Activated naive CD8-positive, alpha-beta T cell (primary cell): Measurements from ENCODE around the gene GART.
A peak's percentile ranks its signal among the peaks of the same experiment; 100 is the strongest.

Source experiments
- H3K27ac Mint-ChIP-seq: one replicate; pipeline ENCODE4 v1.8.0; 2021; ENCODE audit warnings: mixed read lengths
- H3K27me3 Mint-ChIP-seq: one replicate; pipeline ENCODE4 v1.8.0; 2021; ENCODE audit warnings: mixed read lengths
- H3K36me3 Mint-ChIP-seq: one replicate; pipeline ENCODE4 v1.8.0; 2021; ENCODE audit warnings: mixed read lengths
- H3K4me1 Mint-ChIP-seq: one replicate; pipeline ENCODE4 v1.8.0; 2021; ENCODE audit warnings: low read depth, mixed read lengths
- H3K4me3 Mint-ChIP-seq: one replicate; pipeline ENCODE4 v1.8.0; 2021; ENCODE audit warnings: mild to moderate bottlenecking, mixed read lengths
- H3K9me3 Mint-ChIP-seq: one replicate; pipeline ENCODE4 v1.8.0; 2021; ENCODE audit warnings: low read depth, mixed read lengths

Gene GART

DNA sequence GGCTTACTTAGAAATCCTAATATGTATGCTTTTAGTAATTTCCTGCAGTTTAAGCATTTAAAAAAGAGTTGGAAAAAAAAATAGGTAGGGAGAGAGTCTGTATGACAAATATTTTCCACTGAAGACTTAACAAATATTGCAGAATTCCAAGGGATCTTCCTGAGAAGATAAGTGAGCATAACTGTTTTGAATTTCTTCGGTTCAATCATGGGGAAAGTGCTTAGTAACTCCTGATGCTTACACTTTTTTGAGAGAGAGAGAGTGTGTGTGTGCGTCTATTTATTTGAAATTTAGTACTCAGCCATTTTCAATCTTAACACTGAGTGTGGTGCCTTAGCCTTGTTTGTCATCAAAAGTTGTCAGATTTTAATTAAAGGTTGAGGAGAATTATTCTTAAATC lies 19.5 kb upstream of the GART start:
- peak overlapping the region; percentile 25 for H3K4me3 Mint-ChIP-seq
- H3K27ac Mint-ChIP-seq, result peak overlapping the region; percentile 77
- peaks cover 58% of the 10 kb centered on the region for H3K4me1 Mint-ChIP-seq
- H3K27me3 Mint-ChIP-seq, result no peaks in the 10 kb centered on the region
- no peaks in the 10 kb centered on the region for H3K9me3 Mint-ChIP-seq
- peaks cover 12% of the 10 kb centered on the region for H3K36me3 Mint-ChIP-seq

- Mint-ChIP-seq H3K36me3 (peaks cover 12% of the 10 kb centered on the region), H3K4me1 (peaks cover 62% of the 10 kb centered on the region)
These were observed 19.0 kb upstream of the GART start for GRCh38 chr21:33560965-33561364.

DNA sequence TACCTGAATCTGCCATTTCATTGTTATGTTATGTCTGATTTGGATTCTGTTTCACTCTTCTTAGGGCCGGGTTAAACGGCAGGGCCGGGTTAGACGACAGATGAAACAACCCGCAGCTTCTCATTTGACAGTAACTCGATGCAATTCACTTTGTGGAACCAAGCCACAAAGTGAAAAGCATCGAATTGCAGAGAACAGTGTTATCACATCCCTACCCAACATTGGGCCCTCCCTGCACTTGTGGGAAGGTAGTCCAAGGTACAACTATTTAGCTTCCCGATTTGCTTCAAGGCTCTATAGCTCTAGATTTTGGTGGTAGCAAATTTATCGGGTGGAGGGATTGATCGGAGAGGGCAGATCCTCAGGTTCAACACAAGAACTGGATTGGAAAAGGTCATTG lies 17.9 kb upstream of the GART start:
- Mint-ChIP-seq H3K36me3 (peaks cover 12% of the 10 kb centered on the region), H3K27ac (no peak overlapping the region), H3K9me3 (no peaks in the 10 kb centered on the region), H3K4me1 (peaks cover 67% of the 10 kb centered on the region), H3K27me3 (no peaks in the 10 kb centered on the region), H3K4me3 (no peak overlapping the region)

More at GRCh38 chr21:33560965-33561364, 19.0 kb upstream of the GART start:
- Mint-ChIP-seq H3K9me3 (no peaks in the 10 kb centered on the region), H3K27me3 (no peaks in the 10 kb centered on the region), H3K27ac (peak overlapping the region; percentile 77), H3K4me3 (peak overlapping the region; percentile 25)

DNA sequence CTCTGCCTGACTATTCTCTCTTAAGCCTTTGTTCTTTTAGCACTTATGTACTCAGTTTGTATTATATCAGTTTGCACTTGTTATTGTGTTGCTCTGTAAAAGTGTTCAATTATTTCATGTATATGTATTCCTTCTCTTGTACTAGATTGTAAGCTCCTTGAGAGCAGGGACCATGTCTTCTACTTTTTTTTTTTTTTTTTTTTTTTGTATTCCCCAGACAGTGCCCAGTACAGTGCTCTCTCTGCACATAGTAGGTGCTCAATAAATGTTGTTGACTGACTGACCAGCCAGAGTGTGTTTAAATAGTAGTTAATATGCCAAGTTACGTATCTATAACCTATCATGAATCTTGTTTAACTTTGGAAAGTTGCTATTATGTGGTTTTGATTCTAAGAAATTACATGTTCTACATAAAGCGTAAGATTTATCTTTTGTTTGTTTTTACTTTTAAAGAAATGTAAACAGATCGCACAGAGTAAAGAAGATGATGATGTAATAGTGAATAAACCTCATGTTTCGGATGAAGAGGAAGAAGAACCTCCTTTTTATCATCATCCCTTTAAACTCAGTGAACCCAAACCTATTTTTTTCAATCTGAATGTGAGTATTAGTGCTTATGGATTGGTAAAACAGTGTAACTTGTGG lies 17.0 kb upstream of the GART start:
- H3K36me3 Mint-ChIP-seq, result peaks cover 16% of the 10 kb centered on the region
- no peaks in the 10 kb centered on the region for H3K27me3 Mint-ChIP-seq
- no peaks in the 10 kb centered on the region for H3K9me3 Mint-ChIP-seq
- H3K27ac Mint-ChIP-seq, result peak overlapping the region; percentile 36
- peaks cover 76% of the 10 kb centered on the region for H3K4me1 Mint-ChIP-seq
- H3K4me3 Mint-ChIP-seq, result no peak overlapping the region

DNA sequence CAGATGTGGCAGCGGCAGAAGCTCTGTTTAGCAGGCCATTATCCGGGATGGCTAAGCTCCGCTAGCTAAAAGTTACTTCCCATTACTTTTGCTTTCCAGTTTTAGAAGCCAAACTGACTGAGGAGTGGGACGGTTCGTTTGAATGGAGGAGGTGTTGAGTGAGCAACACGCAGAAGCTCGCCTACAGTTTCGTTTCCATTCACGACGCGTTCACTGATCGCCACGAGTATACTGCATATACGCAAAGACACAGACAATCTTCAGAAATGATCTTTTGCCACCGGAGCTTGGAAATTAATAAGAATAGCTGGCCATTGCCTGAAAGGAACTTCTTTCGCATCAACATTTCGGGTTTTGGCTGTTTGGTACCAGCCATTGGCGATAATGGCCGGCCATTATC lies 15.5 kb upstream of the GART start:
- peaks cover 75% of the 10 kb centered on the region for H3K4me1 Mint-ChIP-seq

GRCh38 chr21:33554982-33555344 lies 13.0 kb upstream of the GART start:
- peak overlapping the region; percentile 28 for H3K4me3 Mint-ChIP-seq

More for the DNA sequence above, 15.5 kb upstream of the GART start:
- H3K4me3 Mint-ChIP-seq, result no peak overlapping the region
- H3K9me3 Mint-ChIP-seq, result no peaks in the 10 kb centered on the region
- H3K36me3 Mint-ChIP-seq, result peaks cover 18% of the 10 kb centered on the region
- no peaks in the 10 kb centered on the region for H3K27me3 Mint-ChIP-seq
- no peak overlapping the region for H3K27ac Mint-ChIP-seq

DNA sequence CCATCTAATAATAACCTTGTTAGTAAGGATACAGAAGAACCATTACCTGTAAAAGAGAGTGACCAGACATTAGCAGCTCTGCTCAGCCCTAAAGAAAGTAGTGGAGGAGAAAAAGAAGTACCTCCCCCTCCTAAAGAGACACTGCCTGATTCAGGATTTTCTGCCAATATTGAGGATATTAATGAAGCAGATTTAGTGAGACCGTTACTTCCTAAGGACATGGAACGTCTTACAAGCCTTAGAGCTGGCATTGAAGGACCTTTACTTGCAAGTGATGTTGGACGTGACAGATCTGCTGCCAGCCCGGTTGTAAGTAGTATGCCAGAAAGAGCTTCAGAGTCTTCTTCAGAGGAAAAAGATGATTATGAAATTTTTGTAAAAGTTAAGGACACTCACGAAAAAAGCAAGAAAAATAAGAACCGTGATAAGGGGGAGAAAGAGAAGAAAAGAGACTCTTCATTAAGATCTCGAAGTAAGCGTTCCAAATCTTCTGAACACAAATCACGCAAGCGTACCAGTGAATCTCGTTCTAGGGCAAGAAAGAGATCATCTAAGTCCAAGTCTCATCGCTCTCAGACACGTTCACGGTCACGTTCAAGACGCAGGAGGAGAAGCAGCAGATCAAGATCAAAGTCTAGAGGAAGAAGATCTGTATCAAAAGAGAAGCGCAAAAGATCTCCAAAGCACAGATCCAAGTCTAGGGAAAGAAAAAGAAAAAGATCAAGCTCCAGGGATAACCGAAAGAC lies 12.5 kb upstream of the GART start:
- Mint-ChIP-seq H3K9me3 (no peaks in the 10 kb centered on the region), H3K4me3 (peak overlapping the region; percentile 28), H3K27me3 (no peaks in the 10 kb centered on the region), H3K27ac (no peak overlapping the region), H3K4me1 (peaks cover 56% of the 10 kb centered on the region), H3K36me3 (peaks cover 14% of the 10 kb centered on the region)

More at GRCh38 chr21:33554982-33555344, 13.0 kb upstream of the GART start:
- Mint-ChIP-seq H3K36me3 (peaks cover 14% of the 10 kb centered on the region), H3K27me3 (no peaks in the 10 kb centered on the region), H3K27ac (no peak overlapping the region), H3K4me1 (peaks cover 58% of the 10 kb centered on the region), H3K9me3 (no peaks in the 10 kb centered on the region)

DNA sequence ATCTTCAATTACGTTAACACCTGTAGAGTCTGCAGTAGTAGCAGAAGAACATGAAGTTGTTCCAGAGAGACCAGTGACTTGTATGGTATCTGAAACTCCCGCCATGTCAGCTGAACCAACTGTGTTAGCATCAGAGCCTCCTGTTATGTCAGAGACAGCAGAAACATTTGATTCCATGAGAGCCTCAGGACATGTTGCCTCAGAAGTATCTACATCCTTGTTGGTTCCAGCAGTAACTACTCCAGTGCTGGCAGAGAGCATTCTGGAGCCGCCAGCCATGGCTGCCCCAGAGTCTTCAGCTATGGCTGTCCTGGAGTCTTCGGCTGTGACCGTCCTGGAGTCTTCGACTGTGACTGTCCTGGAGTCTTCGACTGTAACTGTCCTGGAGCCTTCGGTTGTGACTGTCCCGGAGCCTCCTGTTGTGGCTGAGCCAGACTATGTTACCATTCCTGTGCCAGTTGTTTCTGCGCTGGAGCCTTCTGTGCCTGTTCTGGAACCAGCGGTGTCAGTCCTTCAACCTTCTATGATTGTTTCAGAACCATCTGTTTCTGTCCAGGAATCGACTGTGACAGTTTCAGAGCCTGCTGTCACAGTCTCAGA lies 11.2 kb upstream of the GART start:
- Mint-ChIP-seq H3K4me1 (peaks cover 59% of the 10 kb centered on the region), H3K27me3 (no peaks in the 10 kb centered on the region), H3K4me3 (no peak overlapping the region), H3K27ac (no peak overlapping the region), H3K36me3 (peaks cover 9% of the 10 kb centered on the region), H3K9me3 (no peaks in the 10 kb centered on the region)

DNA sequence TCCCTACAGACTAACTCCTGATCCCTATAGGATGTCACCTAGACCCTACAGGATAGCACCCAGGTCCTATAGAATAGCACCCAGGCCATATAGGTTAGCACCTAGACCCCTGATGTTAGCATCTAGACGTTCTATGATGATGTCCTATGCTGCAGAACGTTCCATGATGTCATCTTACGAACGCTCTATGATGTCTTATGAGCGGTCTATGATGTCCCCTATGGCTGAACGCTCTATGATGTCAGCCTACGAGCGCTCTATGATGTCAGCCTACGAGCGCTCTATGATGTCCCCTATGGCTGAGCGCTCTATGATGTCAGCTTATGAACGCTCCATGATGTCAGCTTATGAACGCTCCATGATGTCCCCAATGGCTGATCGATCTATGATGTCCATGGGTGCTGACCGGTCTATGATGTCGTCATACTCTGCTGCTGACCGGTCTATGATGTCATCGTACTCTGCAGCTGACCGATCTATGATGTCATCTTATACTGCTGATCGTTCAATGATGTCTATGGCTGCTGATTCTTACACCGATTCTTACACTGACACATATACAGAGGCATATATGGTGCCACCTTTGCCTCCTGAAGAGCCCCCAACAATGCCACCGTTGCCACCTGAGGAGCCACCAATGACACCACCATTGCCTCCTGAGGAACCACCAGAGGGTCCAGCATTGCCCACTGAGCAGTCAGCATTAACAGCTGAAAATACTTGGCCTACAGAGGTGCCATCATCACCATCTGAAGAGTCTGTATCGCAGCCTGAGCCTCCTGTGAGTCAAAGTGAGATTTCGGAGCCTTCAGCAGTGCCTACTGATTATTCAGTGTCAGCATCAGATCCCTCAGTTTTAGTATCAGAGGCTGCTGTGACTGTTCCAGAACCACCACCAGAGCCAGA lies 10.4 kb upstream of the GART start:
- H3K27me3 Mint-ChIP-seq, result no peaks in the 10 kb centered on the region
- H3K36me3 Mint-ChIP-seq, result peaks cover 9% of the 10 kb centered on the region
- H3K9me3 Mint-ChIP-seq, result no peaks in the 10 kb centered on the region
- H3K27ac Mint-ChIP-seq, result no peak overlapping the region
- H3K4me1 Mint-ChIP-seq, result peaks cover 57% of the 10 kb centered on the region
- H3K4me3 Mint-ChIP-seq, result no peak overlapping the region

DNA sequence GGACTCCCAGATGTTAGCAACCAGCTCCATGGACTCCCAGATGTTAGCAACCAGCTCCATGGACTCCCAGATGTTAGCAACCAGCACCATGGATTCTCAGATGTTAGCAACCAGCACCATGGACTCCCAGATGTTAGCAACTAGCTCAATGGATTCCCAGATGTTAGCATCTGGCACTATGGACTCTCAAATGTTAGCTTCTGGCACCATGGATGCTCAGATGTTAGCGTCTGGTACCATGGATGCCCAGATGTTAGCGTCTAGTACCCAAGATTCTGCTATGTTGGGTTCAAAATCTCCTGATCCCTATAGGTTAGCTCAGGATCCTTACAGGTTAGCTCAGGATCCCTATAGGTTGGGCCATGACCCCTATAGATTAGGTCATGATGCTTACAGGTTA lies 9.7 kb upstream of the GART start:
- no peak overlapping the region for H3K27ac Mint-ChIP-seq
- no peaks in the 10 kb centered on the region for H3K9me3 Mint-ChIP-seq
- peaks cover 9% of the 10 kb centered on the region for H3K36me3 Mint-ChIP-seq
- no peaks in the 10 kb centered on the region for H3K27me3 Mint-ChIP-seq
- H3K4me1 Mint-ChIP-seq, result peaks cover 56% of the 10 kb centered on the region
- no peak overlapping the region for H3K4me3 Mint-ChIP-seq

GRCh38 chr21:33550772-33551660 lies 9.1 kb upstream of the GART start:
- H3K4me1 Mint-ChIP-seq, result peaks cover 52% of the 10 kb centered on the region

GRCh38 chr21:33549848-33550771 lies 8.2 kb upstream of the GART start:
- no peak overlapping the region for H3K4me3 Mint-ChIP-seq
- H3K9me3 Mint-ChIP-seq, result no peaks in the 10 kb centered on the region
- peak overlapping the region; percentile 30 for H3K27ac Mint-ChIP-seq
- H3K4me1 Mint-ChIP-seq, result peaks cover 51% of the 10 kb centered on the region
- H3K27me3 Mint-ChIP-seq, result no peaks in the 10 kb centered on the region
- peaks cover 9% of the 10 kb centered on the region for H3K36me3 Mint-ChIP-seq

More at GRCh38 chr21:33550772-33551660, 9.1 kb upstream of the GART start:
- Mint-ChIP-seq H3K4me3 (no peak overlapping the region), H3K9me3 (no peaks in the 10 kb centered on the region), H3K27me3 (no peaks in the 10 kb centered on the region), H3K36me3 (peaks cover 9% of the 10 kb centered on the region), H3K27ac (no peak overlapping the region)

GRCh38 chr21:33546086-33546485 lies 4.2 kb upstream of the GART start:
- Mint-ChIP-seq H3K9me3 (no peaks in the 10 kb centered on the region), H3K27ac (peak overlapping the region; percentile 73), H3K27me3 (no peaks in the 10 kb centered on the region), H3K36me3 (no peaks in the 10 kb centered on the region), H3K4me3 (peak overlapping the region; percentile 99), H3K4me1 (peaks cover 40% of the 10 kb centered on the region)
